HCT116 (cell line): ENCODE data around the gene ROMO1. TPM values are rescaled to one million over a fixed set of nuclear protein-coding genes. Genes with fewer than 3 reads are reported as not detected.

Source experiments
- ATAC-seq: fragments of 200-7000 bp; cut with Tn5 transposase; 2 replicates; pipeline ENCODE4 v1.9.1; 2020; ENCODE audit warnings: mild to moderate bottlenecking, moderate library complexity
- BruUV-seq: library from RNA; stranded (reverse); fragments of 400-500 nt; replicated peaks from 2 replicates; lab custom pipeline; 2021; lab: Mats Ljungman, UMichigan
- CTCF ChIA-PET: fragments of 300-600 bp; sonication (Branson Sonifier 250); formaldehyde crosslinking; loops from one replicate; lab custom pipeline; 2021; ENCODE audit warnings: antibody characterized with exemption; lab: Charles Lee
- POLR2A ChIA-PET: fragments of 300-600, 350-600 bp; sonication (Branson Sonifier 250); formaldehyde crosslinking; loops from one replicate; lab custom pipeline; 2021; ENCODE audit warnings: antibody characterized with exemption; lab: Charles Lee
- RAD21 ChIA-PET, 2 experiments: fragments of 300-600 bp; sonication (Branson Sonifier 250); formaldehyde crosslinking; loops; one replicate each; lab custom pipeline; 2023; ENCODE audit warnings: low total read pairs in 2 of 2; ENCODE audit not compliant: uncharacterized antibody in 2 of 2, unreplicated experiment in 2 of 2, low non-redundant PET in 1 of 2; lab: Charles Lee
- DNase-seq: peaks from one replicate; pipeline ENCODE4 v3.0.0-alpha.2; 2010; ENCODE audit warnings: low read depth, low spot score
- H2AFZ ChIP-seq: fragments of 200-600 bp; shearing (Covaris generic), sonication (generic); 2 replicates; pipeline ENCODE4 v1.6.1; 2017; ENCODE audit warnings: low read depth, mixed run types, mixed read lengths, antibody characterized with exemption, low read length; ENCODE audit not compliant: poor library complexity, severe bottlenecking
- H3K27ac ChIP-seq: 2 replicates; pipeline ENCODE4 v1.5.1; 2012; ENCODE audit warnings: low read depth, low read length
- H3K27me3 ChIP-seq: fragments of 200-600 bp; sonication (generic); 2 replicates; pipeline ENCODE4 v1.6.1; 2016; ENCODE audit warnings: mixed run types, low read length, mixed read lengths; ENCODE audit not compliant: insufficient read depth
- H3K36me3 ChIP-seq, 2 experiments: fragments of 200-500 bp in 1 of 2; fragments of 200-600 bp in 1 of 2; sonication (Bioruptor generic) in 1 of 2; sonication (generic) in 1 of 2; 2 replicates each; pipeline versions ENCODE4 v1.5.1 to v1.6.1; 2014 to 2016; ENCODE audit warnings: low read length in 2 of 2, inconsistent platforms in 1 of 2, mixed read lengths in 1 of 2, mixed run types in 1 of 2; ENCODE audit not compliant: insufficient read depth in 2 of 2, control insufficient read depth in 1 of 2
- H3K4me1 ChIP-seq, 2 experiments: fragments of 200-600 bp in 1 of 2; sonication (generic) in 1 of 2; 2 replicates each; pipeline versions ENCODE4 v1.5.1 to v1.6.1; 2012 to 2017; ENCODE audit warnings: low read length in 2 of 2, inconsistent platforms in 1 of 2, mild to moderate bottlenecking in 1 of 2, mixed read lengths in 1 of 2, mixed run types in 1 of 2, moderate library complexity in 1 of 2; ENCODE audit not compliant: insufficient read depth in 2 of 2, control insufficient read depth in 1 of 2
- H3K4me2 ChIP-seq: fragments of 200-600 bp; sonication (generic); 2 replicates; pipeline ENCODE4 v1.6.1; 2017; ENCODE audit warnings: mixed run types, low read length, mixed read lengths
- H3K4me3 ChIP-seq, 2 experiments: fragments of 200-600 bp in 1 of 2; sonication (generic) in 1 of 2; replicated peaks in 1 of 2; 2 replicates each; pipeline ENCODE4 v1.5.1; 2011 to 2016; ENCODE audit warnings: low read length in 2 of 2, control low read depth in 1 of 2, low read depth in 1 of 2, mild to moderate bottlenecking in 1 of 2, mixed read lengths in 1 of 2, mixed run types in 1 of 2
- H3K79me2 ChIP-seq: fragments of 200-600 bp; sonication (generic); 2 replicates; pipeline ENCODE4 v1.6.1; 2017; ENCODE audit warnings: mild to moderate bottlenecking, mixed run types, low read length, moderate library complexity, mixed read lengths; ENCODE audit not compliant: insufficient read depth
- H3K9ac ChIP-seq: fragments of 200-600 bp; sonication (generic); 2 replicates; pipeline ENCODE4 v1.6.1; 2016; ENCODE audit warnings: low read length, mixed read lengths
- H3K9me2 ChIP-seq: fragments of 200-600 bp; sonication (generic), shearing (Covaris generic); 2 replicates; pipeline ENCODE4 v1.6.1; 2017; ENCODE audit warnings: mixed run types, mild to moderate bottlenecking, moderate library complexity; ENCODE audit not compliant: insufficient read depth
- H3K9me3 ChIP-seq, 2 experiments: fragments of 200-500 bp in 1 of 2; fragments of 200-600 bp in 1 of 2; sonication (Bioruptor generic) in 1 of 2; sonication (generic) in 1 of 2; 2 replicates each; pipeline ENCODE4 v1.6.1; 2014 to 2017; ENCODE audit warnings: low read length in 2 of 2, mixed read lengths in 2 of 2, inconsistent platforms in 1 of 2, low read depth in 1 of 2, mild to moderate bottlenecking in 1 of 2, mixed run types in 1 of 2, moderate library complexity in 1 of 2; ENCODE audit not compliant: control insufficient read depth in 1 of 2, insufficient read depth in 1 of 2
- H4K20me1 ChIP-seq: fragments of 200-600 bp; sonication (generic), shearing (Covaris generic); 2 replicates; pipeline ENCODE4 v1.6.1; 2017; ENCODE audit warnings: mixed run types, mild to moderate bottlenecking, moderate library complexity; ENCODE audit not compliant: insufficient read depth
- CEBPB ChIP-seq: IDR thresholded peaks from 2 replicates; pipeline ENCODE4 v1.6.1; 2012; ENCODE audit warnings: low read depth
- ELF1 ChIP-seq: IDR thresholded peaks from 2 replicates; pipeline ENCODE4 v1.6.1; 2012; ENCODE audit warnings: low read depth, borderline replicate concordance
- EZH2phosphoT487 ChIP-seq: fragments of 200-600 bp; IDR thresholded peaks from 2 replicates; pipeline ENCODE4 v1.6.1; 2018; ENCODE audit warnings: antibody characterized with exemption, borderline replicate concordance
- FOSL1 ChIP-seq: IDR thresholded peaks from 2 replicates; pipeline ENCODE4 v1.6.1; 2012; ENCODE audit warnings: low read depth
- JUND ChIP-seq: IDR thresholded peaks from 2 replicates; pipeline ENCODE4 v1.6.1; 2012
- POLR2A ChIP-seq: IDR thresholded peaks from 2 replicates; pipeline ENCODE4 v1.7.0; 2011; ENCODE audit warnings: borderline replicate concordance; ENCODE audit not compliant: insufficient read depth, insufficient read length; ENCODE audit errors: extremely low read depth
- POLR2AphosphoS5 ChIP-seq: IDR thresholded peaks from 2 replicates; pipeline ENCODE4 v1.6.1; 2011; ENCODE audit warnings: mild to moderate bottlenecking, low read depth, low read length, moderate library complexity
- RAD21 ChIP-seq: IDR thresholded peaks from 2 replicates; pipeline ENCODE4 v1.6.1; 2012; ENCODE audit warnings: low read depth, mild to moderate bottlenecking
- SP1 ChIP-seq: IDR thresholded peaks from 2 replicates; pipeline ENCODE4 v1.6.1; 2012; ENCODE audit warnings: low read depth
- ZFX ChIP-seq: fragments of 450-650 bp; IDR thresholded peaks from 2 replicates; pipeline ENCODE4 v1.6.1; 2017
- ZNF274 ChIP-seq: fragments of 200-500 bp; sonication (Bioruptor generic); IDR thresholded peaks from 2 replicates; pipeline ENCODE4 v1.6.1; 2014; ENCODE audit warnings: mild to moderate bottlenecking, low read depth, low read length, inconsistent platforms
- intact Hi-C: fragments of 100-400 bp; cut with micrococcal nuclease; formaldehyde crosslinking; loops from 2 replicates; pipeline ENCODE4 v1.10.0; 2022
- total RNA-seq: library from RNA; stranded (reverse); gene quantifications from one replicate; pipeline ENCODE4 v1.2.1, GENCODE V29; 2021; ENCODE audit not compliant: unreplicated experiment
- TF ChIP-seq, protein P1 (sequence below): IDR thresholded peaks from 2 replicates; pipeline ENCODE4 v1.6.1; 2012; ENCODE audit warnings: low read depth
- TF ChIP-seq, protein P2 (sequence below): IDR thresholded peaks from 2 replicates; pipeline ENCODE4 v1.6.1; 2011; ENCODE audit warnings: mild to moderate bottlenecking, low read length, moderate library complexity; ENCODE audit not compliant: insufficient replicate concordance; ENCODE audit errors: extremely low read depth
- TF ChIP-seq, protein P3 (sequence below): IDR thresholded peaks from 2 replicates; pipeline ENCODE4 v1.6.1; 2012
- TF ChIP-seq, protein P4 (sequence below): IDR thresholded peaks from 2 replicates; pipeline ENCODE4 v1.6.1; 2012

The ROMO1 gene
- total RNA-seq, 1 experiment from 2014 or later: 167 TPM

DNA sequence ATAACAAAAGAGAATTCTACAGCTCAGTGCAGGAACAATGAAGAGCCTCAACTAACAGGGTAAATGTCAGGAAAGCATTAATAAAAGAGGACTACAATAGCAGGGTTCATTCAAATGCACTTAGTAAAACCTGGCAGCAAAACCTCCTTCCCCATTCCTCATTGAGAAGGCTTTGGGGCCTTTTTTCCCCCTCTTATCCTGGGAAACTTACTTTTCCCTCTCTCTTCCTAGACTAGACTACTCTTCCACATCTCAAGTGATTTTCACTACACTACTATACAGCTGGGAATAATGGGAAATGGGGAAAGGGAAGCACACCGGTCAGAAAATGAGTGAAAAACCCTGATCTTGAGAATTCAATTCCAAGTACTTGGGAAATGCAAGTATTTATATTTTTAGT lies 10.1 kb downstream of the ROMO1 start (continued):
- TF ChIP-seq, protein P1, sequence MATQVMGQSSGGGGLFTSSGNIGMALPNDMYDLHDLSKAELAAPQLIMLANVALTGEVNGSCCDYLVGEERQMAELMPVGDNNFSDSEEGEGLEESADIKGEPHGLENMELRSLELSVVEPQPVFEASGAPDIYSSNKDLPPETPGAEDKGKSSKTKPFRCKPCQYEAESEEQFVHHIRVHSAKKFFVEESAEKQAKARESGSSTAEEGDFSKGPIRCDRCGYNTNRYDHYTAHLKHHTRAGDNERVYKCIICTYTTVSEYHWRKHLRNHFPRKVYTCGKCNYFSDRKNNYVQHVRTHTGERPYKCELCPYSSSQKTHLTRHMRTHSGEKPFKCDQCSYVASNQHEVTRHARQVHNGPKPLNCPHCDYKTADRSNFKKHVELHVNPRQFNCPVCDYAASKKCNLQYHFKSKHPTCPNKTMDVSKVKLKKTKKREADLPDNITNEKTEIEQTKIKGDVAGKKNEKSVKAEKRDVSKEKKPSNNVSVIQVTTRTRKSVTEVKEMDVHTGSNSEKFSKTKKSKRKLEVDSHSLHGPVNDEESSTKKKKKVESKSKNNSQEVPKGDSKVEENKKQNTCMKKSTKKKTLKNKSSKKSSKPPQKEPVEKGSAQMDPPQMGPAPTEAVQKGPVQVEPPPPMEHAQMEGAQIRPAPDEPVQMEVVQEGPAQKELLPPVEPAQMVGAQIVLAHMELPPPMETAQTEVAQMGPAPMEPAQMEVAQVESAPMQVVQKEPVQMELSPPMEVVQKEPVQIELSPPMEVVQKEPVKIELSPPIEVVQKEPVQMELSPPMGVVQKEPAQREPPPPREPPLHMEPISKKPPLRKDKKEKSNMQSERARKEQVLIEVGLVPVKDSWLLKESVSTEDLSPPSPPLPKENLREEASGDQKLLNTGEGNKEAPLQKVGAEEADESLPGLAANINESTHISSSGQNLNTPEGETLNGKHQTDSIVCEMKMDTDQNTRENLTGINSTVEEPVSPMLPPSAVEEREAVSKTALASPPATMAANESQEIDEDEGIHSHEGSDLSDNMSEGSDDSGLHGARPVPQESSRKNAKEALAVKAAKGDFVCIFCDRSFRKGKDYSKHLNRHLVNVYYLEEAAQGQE: no peak
- TF ChIP-seq ELF1: no peak
- TF ChIP-seq FOSL1: no peak

DNA sequence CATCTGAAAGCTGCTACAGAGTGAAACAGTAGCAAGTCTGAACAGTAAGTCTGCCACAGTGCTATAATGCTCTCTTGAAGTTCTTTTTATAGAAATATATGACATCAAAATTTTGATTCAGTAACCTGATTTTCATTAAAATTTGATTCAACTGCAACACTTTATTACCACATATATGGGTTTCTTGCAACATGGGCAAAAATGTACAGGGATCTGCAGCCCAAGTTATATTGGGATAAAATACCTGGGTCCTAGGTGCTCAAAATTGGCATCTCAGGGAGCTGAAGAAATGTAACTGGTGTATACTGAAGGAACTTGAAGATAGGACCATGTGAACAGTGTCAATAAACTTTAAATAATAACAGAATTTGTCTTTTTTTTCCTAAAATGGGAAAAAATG lies 10.8 kb downstream of the ROMO1 start:
- BruUV-seq: no TSS peak
- Histone ChIP-seq H2AFZ (no peak overlapping the region), H3K4me2 (no peak overlapping the region), H3K9me3 (no peaks in the 10 kb centered on the region), H3K36me3 (peaks cover 81 to 91% of the 10 kb centered on the region in 2 experiments), H3K27ac (no peak overlapping the region), H3K27me3 (no peaks in the 10 kb centered on the region), H3K9me2 (no peaks in the 10 kb centered on the region), H4K20me1 (peaks cover 73% of the 10 kb centered on the region), H3K9ac (no peak overlapping the region), H3K4me1 (no peaks in the 10 kb centered on the region), H3K79me2 (peaks cover 98% of the 10 kb centered on the region), H3K4me3 (no peak overlapping the region)
- ATAC-seq: no peak
- CTCF ChIA-PET: no interaction called here
- TF ChIP-seq POLR2AphosphoS5 (no peak), FOSL1 (no peak), POLR2A (no peak), EZH2phosphoT487 (no peak), ZFX (no peak), ELF1 (no peak), SP1 (no peak), ZNF274 (no peak), CEBPB (no peak), JUND (no peak), RAD21 (no peak)
- TF ChIP-seq, protein P2, sequence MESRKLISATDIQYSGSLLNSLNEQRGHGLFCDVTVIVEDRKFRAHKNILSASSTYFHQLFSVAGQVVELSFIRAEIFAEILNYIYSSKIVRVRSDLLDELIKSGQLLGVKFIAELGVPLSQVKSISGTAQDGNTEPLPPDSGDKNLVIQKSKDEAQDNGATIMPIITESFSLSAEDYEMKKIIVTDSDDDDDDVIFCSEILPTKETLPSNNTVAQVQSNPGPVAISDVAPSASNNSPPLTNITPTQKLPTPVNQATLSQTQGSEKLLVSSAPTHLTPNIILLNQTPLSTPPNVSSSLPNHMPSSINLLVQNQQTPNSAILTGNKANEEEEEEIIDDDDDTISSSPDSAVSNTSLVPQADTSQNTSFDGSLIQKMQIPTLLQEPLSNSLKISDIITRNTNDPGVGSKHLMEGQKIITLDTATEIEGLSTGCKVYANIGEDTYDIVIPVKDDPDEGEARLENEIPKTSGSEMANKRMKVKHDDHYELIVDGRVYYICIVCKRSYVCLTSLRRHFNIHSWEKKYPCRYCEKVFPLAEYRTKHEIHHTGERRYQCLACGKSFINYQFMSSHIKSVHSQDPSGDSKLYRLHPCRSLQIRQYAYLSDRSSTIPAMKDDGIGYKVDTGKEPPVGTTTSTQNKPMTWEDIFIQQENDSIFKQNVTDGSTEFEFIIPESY: no peak
- TF ChIP-seq, protein P3, sequence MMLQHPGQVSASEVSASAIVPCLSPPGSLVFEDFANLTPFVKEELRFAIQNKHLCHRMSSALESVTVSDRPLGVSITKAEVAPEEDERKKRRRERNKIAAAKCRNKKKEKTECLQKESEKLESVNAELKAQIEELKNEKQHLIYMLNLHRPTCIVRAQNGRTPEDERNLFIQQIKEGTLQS: no peak
- TF ChIP-seq, protein P4, sequence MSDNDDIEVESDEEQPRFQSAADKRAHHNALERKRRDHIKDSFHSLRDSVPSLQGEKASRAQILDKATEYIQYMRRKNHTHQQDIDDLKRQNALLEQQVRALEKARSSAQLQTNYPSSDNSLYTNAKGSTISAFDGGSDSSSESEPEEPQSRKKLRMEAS: no peak
- RAD21 ChIA-PET: no interaction called here
- intact Hi-C loops: no loop called here
- no peak for DNase-seq
- POLR2A ChIA-PET: interaction anchor here (1.3 kb wide), 1 partner anchor 9 kb away, joined by 3 read pairs; no protein-coding TSS in a partner anchor
